GM19025 (cell line): ENCODE data around the gene ARHGEF17.

Experiments used
- ATAC-seq: cut with Tn5 transposase; IDR thresholded peaks from one replicate; pipeline ENCODE4 v1.9.1; 2021; ENCODE audit warnings: mild to moderate bottlenecking, low read depth, moderate library complexity; ENCODE audit not compliant: unreplicated experiment

The ARHGEF17 gene

GRCh38 chr11:73372375-73372993, 64.4 kb downstream of the ARHGEF17 start:
- no peak for ATAC-seq

GRCh38 chr11:73374151-73374550, 66.1 kb downstream of the ARHGEF17 start:
- no peak for ATAC-seq

DNA sequence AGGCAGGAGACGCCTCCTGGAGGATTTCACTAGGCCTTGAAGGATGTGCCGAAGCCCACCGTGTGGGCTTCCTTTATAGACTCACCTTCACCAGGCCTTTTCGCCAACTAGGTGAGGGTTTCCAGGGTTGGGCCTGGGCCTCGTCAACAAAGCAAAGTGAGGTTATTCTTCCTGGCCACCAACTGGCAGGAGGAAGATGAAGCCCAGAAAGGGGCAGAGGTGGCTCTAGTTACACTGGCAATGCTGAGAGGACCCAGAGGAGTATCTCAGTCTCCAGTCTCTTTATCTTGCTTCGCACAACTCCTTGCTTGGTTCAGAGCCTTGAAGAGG, 67.7 kb downstream of the ARHGEF17 start:
- no peak for ATAC-seq

- peak; percentile 76 for ATAC-seq
These were observed 68.2 kb downstream of the ARHGEF17 start, which contains the start of gene RELT for GRCh38 chr11:73376160-73376802. TSS of gene RELT (plus strand) at chr11:73376399. CDS start at chr11:73389137, 12,738 bp downstream.

GRCh38 chr11:73376803-73377629, 68.9 kb downstream of the ARHGEF17 start:
- peak; percentile 8 for ATAC-seq

DNA sequence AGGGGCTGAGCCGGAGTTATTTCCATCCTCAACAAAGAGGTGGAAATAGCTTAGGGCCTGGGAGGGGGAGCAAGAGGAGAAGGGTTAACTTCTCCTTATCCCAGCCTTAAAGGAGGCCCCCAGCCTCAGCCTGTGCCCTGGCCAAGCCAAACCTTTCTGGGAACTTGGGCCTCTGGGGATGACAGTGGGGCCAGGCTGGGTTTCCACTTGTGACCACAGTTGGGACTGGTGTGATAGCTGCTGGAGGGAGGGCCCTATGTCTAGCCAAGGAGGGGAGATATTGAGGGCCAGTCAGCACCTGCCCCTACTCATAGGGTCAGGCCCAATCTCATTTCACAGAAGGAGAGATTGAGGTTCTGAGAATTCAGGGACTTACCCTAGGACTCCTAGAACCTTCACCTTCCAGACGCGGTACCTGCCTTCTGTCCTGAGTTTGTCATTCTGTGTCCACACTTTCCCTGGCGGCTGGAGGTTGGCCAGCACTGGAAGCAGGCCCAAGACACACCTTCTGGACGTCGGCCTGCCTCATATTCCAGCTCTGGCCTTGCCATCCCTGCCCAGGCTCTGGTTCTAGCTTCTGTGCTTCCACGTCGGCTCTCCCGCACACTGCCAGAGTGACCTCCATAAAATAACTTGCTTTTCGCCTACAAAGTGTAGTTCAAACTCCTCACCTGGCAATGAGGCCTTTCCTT, 71.3 kb downstream of the ARHGEF17 start:
- no peak for ATAC-seq

DNA sequence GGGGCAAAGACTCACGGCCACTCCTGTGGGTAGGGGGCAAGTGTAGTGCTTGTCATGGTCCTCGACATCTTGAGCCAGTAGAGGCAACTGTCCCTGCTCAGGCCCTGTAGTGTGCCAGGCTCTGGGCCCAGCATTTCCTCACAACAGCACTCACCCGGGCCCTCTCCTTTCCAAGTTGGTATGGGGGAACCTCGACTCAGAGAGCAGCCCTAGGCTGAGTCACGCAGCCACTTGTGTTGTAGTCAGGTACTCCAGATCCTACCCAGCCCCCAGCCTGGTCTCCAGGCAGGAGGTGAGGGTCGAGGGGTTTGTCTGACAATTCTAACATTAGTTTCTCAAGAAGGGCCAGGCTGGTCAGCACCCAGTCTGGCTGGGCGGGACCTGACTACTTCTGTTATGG, 72.3 kb downstream of the ARHGEF17 start:
- no peak for ATAC-seq

- no peak for ATAC-seq
These were observed 72.9 kb downstream of the ARHGEF17 start for GRCh38 chr11:73380897-73381410.

DNA sequence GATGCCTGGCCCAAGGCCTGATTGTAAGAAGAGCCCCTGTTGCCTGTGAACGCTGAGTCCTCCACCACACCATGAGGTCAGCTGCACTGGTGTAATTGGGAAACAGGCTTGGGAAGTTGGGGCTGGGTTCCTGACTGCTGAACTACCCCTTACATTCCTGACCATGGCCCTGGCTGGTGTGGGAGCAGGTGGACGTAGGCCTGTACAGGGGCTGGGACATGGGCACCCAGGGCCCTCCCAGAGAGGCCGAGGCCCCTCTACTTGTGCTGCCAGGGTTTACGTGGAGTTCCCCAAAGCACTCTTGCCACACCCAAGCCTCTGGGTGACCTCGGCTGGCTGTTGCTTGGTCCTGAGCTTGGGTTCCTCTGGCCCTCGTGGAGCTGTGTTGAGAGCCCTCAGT, 73.5 kb downstream of the ARHGEF17 start:
- no peak for ATAC-seq

- ATAC-seq = no peak
These were observed 74.1 kb downstream of the ARHGEF17 start for GRCh38 chr11:73382183-73382582.

- ATAC-seq = no peak
These were observed 74.7 kb downstream of the ARHGEF17 start for GRCh38 chr11:73382747-73383146.

- no peak for ATAC-seq
These were observed 75.4 kb downstream of the ARHGEF17 start for GRCh38 chr11:73383249-73384124.

- ATAC-seq = no peak
These were observed 76.0 kb downstream of the ARHGEF17 start for GRCh38 chr11:73384125-73384441.

DNA sequence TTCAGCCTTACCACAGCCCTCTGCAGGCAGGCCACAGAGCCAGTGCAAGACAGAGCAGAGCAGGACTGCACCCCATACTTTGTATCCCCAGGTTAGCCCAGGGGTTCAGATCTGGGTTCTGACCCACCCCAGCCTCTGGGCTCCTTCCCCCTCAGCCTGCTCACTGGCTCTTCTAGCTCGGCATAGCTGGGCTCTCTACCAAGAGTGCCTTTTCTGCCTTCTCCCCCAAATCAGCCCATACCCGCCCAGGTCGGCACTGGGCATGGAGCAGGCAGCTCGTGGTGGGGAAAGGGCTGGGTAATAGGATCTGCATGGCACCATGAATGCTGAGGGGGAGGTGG, 76.4 kb downstream of the ARHGEF17 start:
- no peak for ATAC-seq

DNA sequence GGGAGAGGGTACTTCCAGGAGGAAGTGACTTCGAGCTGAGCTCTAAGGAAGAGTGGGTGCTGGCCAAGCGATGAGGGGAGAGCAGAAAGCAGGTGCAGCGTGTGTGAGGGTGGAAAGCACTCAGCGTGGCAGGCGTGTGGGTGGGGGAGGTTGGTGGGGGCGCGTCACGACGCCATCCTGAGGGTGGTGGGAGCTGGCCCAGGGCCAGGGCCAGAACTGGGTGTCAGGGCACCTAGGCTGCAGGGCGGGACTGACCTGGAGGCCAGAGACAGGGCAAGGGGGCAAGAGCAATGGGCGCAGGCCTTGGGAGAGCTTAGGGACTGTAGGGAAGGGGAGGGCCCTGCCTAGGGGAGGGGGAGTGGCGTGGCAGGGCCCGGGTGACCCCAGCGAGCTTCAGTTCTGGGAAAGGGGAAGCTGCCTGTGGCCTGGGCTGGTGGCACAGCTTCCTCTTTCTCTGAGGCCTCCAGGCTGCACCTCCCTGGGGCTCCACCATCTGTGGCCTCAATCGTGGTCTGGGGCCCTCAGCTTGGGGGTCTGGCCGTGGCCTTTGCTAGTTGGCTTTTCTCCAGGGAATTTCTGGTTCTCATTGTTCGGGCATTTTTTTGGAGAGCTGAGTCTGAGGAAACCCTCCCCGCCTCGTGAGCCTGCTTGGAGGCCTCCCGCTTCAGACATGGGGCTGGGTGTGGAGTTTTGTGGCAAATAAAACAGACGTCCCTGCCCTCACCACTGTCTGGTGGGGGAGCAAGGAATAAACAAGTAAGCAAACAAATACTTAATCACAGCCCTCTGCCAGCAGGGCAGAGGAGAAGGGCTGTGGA, 77.0 kb downstream of the ARHGEF17 start:
- peak; percentile 41 for ATAC-seq

- ATAC-seq = no peak
These were observed 77.9 kb downstream of the ARHGEF17 start for GRCh38 chr11:73386016-73386415.

DNA sequence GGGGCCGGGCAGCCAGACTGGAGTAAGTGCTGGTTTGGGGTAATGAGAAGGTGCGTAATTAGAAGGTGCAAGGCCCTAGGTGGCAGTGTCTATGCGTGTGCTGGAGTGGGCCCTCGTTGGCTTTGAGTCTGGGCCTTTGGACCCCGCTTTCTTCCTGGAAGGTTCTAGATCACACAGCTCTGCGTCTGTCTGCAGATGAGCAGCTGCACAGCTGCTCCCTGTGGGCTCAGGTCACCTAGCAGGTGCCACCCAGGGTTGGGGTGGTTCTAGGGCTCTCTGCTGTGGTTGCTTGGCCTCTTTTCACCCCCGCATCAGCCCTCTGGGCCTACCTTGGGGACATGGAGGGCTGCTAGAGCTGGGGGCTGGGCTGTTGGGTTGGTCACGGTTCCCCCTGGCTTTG, 78.5 kb downstream of the ARHGEF17 start:
- no peak for ATAC-seq

DNA sequence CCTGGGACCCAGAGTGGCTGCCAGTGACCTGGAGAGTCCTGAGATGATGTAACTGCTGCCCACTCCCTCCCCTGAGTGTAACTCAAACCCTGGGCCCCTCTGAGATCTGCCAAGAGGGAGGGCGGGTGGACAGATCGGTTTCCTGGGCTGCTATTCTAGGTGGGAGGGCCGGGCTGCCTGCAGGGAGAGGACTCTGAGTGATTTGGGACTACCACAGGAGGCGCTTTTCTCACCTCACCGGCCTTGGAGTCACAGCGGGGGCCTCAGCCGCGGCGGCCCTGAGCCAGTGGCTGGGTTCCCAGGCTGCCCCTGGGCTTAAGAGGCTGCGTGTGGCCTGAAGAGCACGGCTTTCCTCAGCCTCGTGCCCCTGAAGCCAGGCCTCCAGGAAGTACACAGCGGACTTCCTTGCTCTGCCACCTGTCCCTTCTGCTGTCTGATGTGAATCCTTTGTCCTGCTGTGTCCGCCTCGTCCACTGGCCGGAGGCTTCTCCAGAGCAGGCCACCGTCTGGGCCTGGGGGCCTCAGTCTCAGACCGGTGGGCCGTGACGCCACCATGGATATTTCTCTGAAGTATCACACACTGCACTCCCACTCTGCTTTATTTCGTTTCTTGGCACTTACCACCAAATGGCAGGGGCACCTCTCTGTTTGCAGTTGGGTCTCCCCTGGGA, 79.7 kb downstream of the ARHGEF17 start:
- ATAC-seq = no peak
